Measurements from ENCODE around the gene GSTCD. TPM values are rescaled to one million over a fixed set of nuclear protein-coding genes. Genes with fewer than 3 reads are reported as not detected.

GSTCD gene
- total and polyA plus RNA-seq, 2 experiments from 2014 or later, result 11.3 to 39.1 TPM

- no peak overlapping the region for H2AFZ ChIP-seq
- H3K4me2 ChIP-seq, result no peak overlapping the region
- peaks cover 7% of the 10 kb centered on the region; the same call in 1 of the 2 replicates for H3K36me3 ChIP-seq (ENCODE audit: insufficient read depth)
- no peaks in the 10 kb centered on the region for H3K27me3 ChIP-seq (ENCODE audit: insufficient read depth)
- no peaks in the 10 kb centered on the region for H3K79me2 ChIP-seq (replicated peaks; ENCODE audit: insufficient read depth)
- no peak for DNase-seq (ENCODE audit: low spot score)
- H3K27me3 Mint-ChIP-seq (ENCODE audit: insufficient read depth, low read depth, poor library complexity), result peaks cover 5% of the 10 kb centered on the region
- ATAC-seq, result no peak
- no peaks in the 10 kb centered on the region for H4K20me1 ChIP-seq (replicated peaks; ENCODE audit: insufficient read depth)
- H3K4me1 ChIP-seq (ENCODE audit: insufficient read depth), result no peaks in the 10 kb centered on the region
- H3K36me3 Mint-ChIP-seq (ENCODE audit: low read depth), result peaks cover 27% of the 10 kb centered on the region
- no peak overlapping the region for H3K27ac ChIP-seq (ENCODE audit: low read depth)
- H3K27ac Mint-ChIP-seq, result no peak overlapping the region
- H3K4me1 Mint-ChIP-seq, result no peaks in the 10 kb centered on the region
- no peaks in the 10 kb centered on the region for H3K9me3 Mint-ChIP-seq
- no peak for TF ChIP-seq ZNF331 (CRISPR knock-in tag; IDR thresholded peaks at IDR 0.05; ENCODE audit: low read depth)
- TF ChIP-seq CTCF (conservative IDR thresholded peaks at IDR 0.05; ENCODE audit: low read depth in 2 of 2), result no peak
- no peak for TF ChIP-seq ETS1 (IDR thresholded peaks at IDR 0.05)
- no peak for TF ChIP-seq EZH2phosphoT487 (IDR thresholded peaks at IDR 0.05; ENCODE audit: unreplicated experiment)
- TF ChIP-seq JUNB (IDR thresholded peaks at IDR 0.05; ENCODE audit: unreplicated experiment), result no peak
- no peak for TF ChIP-seq STAT1 (IDR thresholded peaks at IDR 0.05; ENCODE audit: unreplicated experiment)
- no peak for TF ChIP-seq EZH2 (IDR thresholded peaks at IDR 0.05; ENCODE audit: low read depth, unreplicated experiment)
- no peak for TF ChIP-seq REST (IDR thresholded peaks at IDR 0.05; ENCODE audit: unreplicated experiment)
- no peak for TF ChIP-seq ZNF114 (CRISPR knock-in tag; IDR thresholded peaks at IDR 0.05)
- TF ChIP-seq, protein P1, sequence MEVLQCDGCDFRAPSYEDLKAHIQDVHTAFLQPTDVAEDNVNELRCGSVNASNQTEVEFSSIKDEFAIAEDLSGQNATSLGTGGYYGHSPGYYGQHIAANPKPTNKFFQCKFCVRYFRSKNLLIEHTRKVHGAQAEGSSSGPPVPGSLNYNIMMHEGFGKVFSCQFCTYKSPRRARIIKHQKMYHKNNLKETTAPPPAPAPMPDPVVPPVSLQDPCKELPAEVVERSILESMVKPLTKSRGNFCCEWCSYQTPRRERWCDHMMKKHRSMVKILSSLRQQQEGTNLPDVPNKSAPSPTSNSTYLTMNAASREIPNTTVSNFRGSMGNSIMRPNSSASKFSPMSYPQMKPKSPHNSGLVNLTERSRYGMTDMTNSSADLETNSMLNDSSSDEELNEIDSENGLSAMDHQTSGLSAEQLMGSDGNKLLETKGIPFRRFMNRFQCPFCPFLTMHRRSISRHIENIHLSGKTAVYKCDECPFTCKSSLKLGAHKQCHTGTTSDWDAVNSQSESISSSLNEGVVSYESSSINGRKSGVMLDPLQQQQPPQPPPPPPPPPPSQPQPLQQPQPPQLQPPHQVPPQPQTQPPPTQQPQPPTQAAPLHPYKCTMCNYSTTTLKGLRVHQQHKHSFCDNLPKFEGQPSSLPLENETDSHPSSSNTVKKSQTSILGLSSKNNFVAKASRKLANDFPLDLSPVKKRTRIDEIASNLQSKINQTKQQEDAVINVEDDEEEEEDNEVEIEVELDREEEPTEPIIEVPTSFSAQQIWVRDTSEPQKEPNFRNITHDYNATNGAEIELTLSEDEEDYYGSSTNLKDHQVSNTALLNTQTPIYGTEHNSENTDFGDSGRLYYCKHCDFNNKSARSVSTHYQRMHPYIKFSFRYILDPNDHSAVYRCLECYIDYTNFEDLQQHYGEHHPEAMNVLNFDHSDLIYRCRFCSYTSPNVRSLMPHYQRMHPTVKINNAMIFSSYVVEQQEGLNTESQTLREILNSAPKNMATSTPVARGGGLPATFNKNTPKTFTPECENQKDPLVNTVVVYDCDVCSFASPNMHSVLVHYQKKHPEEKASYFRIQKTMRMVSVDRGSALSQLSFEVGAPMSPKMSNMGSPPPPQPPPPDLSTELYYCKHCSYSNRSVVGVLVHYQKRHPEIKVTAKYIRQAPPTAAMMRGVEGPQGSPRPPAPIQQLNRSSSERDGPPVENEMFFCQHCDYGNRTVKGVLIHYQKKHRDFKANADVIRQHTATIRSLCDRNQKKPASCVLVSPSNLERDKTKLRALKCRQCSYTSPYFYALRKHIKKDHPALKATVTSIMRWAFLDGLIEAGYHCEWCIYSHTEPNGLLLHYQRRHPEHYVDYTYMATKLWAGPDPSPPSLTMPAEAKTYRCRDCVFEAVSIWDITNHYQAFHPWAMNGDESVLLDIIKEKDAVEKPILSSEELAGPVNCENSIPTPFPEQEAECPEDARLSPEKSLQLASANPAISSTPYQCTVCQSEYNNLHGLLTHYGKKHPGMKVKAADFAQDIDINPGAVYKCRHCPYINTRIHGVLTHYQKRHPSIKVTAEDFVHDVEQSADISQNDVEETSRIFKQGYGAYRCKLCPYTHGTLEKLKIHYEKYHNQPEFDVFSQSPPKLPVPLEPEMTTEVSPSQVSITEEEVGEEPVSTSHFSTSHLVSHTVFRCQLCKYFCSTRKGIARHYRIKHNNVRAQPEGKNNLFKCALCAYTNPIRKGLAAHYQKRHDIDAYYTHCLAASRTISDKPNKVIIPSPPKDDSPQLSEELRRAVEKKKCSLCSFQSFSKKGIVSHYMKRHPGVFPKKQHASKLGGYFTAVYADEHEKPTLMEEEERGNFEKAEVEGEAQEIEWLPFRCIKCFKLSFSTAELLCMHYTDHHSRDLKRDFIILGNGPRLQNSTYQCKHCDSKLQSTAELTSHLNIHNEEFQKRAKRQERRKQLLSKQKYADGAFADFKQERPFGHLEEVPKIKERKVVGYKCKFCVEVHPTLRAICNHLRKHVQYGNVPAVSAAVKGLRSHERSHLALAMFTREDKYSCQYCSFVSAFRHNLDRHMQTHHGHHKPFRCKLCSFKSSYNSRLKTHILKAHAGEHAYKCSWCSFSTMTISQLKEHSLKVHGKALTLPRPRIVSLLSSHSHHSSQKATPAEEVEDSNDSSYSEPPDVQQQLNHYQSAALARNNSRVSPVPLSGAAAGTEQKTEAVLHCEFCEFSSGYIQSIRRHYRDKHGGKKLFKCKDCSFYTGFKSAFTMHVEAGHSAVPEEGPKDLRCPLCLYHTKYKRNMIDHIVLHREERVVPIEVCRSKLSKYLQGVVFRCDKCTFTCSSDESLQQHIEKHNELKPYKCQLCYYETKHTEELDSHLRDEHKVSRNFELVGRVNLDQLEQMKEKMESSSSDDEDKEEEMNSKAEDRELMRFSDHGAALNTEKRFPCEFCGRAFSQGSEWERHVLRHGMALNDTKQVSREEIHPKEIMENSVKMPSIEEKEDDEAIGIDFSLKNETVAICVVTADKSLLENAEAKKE (CRISPR knock-in tag; IDR thresholded peaks at IDR 0.05), result no peak
- TF ChIP-seq CREB1 (CRISPR knock-in tag; IDR thresholded peaks at IDR 0.05; ENCODE audit: low read depth), result no peak
- TF ChIP-seq NANOG (IDR thresholded peaks at IDR 0.05; ENCODE audit: borderline replicate concordance), result no peak
- H3K4me3 Mint-ChIP-seq, result no peak overlapping the region
- no peak overlapping the region for H3K4me3 ChIP-seq
- no peaks in the 10 kb centered on the region for H3K9me2 ChIP-seq (ENCODE audit: insufficient read depth)
- no peaks in the 10 kb centered on the region for H3F3A ChIP-seq (replicated peaks; ENCODE audit: low read depth)
Observed at GRCh38 chr4:105836537-105836936, 128.0 kb downstream of the GSTCD start.

Measured in GM23338 (cell line).